Left renal cortex interstitium (tissue), 4 donors: ENCODE data around the gene ABRACL. TPM values are rescaled to one million over a fixed set of nuclear protein-coding genes. Genes with fewer than 3 reads are reported as not detected.
"Not testable (repeated sequence)": the region's sequence is repeated elsewhere in the genome, so short reads cannot be mapped to it uniquely, and the experiment has no call there.

Experiments used
- DNase-seq, 4 donors: peaks; one replicate each; pipeline ENCODE4 v3.0.0-alpha.2; 2013; ENCODE audit warnings: low read depth in 4 of 4, low spot score in 2 of 4, missing footprints in 1 of 4
- polyA plus RNA-seq, 4 donors: library from polyadenylated mRNA; unstranded; fragments of 120-200 nt; gene quantifications; one replicate each; pipeline ENCODE4 v1.2.1, GENCODE V29; 2013; ENCODE audit not compliant: insufficient read length in 4 of 4

ABRACL gene
- polyA plus RNA-seq, 4 donors: 35.1 to 50.0 (median 47.9) TPM

- DNase-seq: no peak
These were observed 20.4 kb upstream of the ABRACL start for GRCh38 chr6:139008117-139008516.

- DNase-seq: no peak
These were observed 17.9 kb upstream of the ABRACL start for GRCh38 chr6:139010674-139011073.

- DNase-seq: no peak
These were observed 16.6 kb upstream of the ABRACL start for GRCh38 chr6:139011980-139012379.

- no peak for DNase-seq
These were observed 15.3 kb upstream of the ABRACL start for GRCh38 chr6:139013185-139013800.

- DNase-seq: no peak
These were observed 13.6 kb upstream of the ABRACL start for GRCh38 chr6:139014945-139015344.

- no peak for DNase-seq
These were observed 12.0 kb upstream of the ABRACL start for GRCh38 chr6:139016337-139017213.

GRCh38 chr6:139017227-139017626 is 11.3 kb upstream of the ABRACL start:
- DNase-seq: no peak

GRCh38 chr6:139019722-139020121 is 8.8 kb upstream of the ABRACL start:
- DNase-seq: no peak

- DNase-seq: no peak
These were observed 7.9 kb upstream of the ABRACL start for GRCh38 chr6:139020689-139021088.

GRCh38 chr6:139025416-139025815 is 3.1 kb upstream of the ABRACL start:
- not testable (repeated sequence) for DNase-seq

GRCh38 chr6:139027620-139028182 is 844 bp upstream of the ABRACL start:
- no peak for DNase-seq

- DNase-seq: peak in 1 of 4 donors; percentile 65
These were observed 309 bp upstream of the ABRACL start for GRCh38 chr6:139028215-139028657.

- peak in 1 of 4 donors; percentile 38 for DNase-seq
These were observed 1.1 kb downstream of the ABRACL start for GRCh38 chr6:139029470-139030227.

- DNase-seq: no peak
These were observed 1.9 kb downstream of the ABRACL start for GRCh38 chr6:139030228-139030963.

GRCh38 chr6:139037490-139037889 is 8.9 kb downstream of the ABRACL start:
- DNase-seq: no peak

GRCh38 chr6:139044250-139044649 is 15.7 kb downstream of the ABRACL start:
- DNase-seq: no peak

- no peak for DNase-seq
These were observed 19.1 kb downstream of the ABRACL start for GRCh38 chr6:139047677-139048076.

GRCh38 chr6:139048912-139049311 is 20.4 kb downstream of the ABRACL start:
- not testable (repeated sequence) for DNase-seq

GRCh38 chr6:139050131-139050769 is 21.7 kb downstream of the ABRACL start:
- DNase-seq: not testable (repeated sequence)
